Measurements from ENCODE around the gene MCRIP1. TPM values are rescaled to one million over a fixed set of nuclear protein-coding genes. Genes with fewer than 3 reads are reported as not detected.
A peak's percentile ranks its signal among the peaks of the same experiment; 100 is the strongest.

The MCRIP1 gene
- total and polyA plus RNA-seq, 2 of the 13 experiments (the other 11 are each of a cell fraction or from before 2014, with no cell fraction given) = 79.7 to 84.9 TPM

GRCh38 chr17:81821603-81822311 is 11.3 kb downstream of the MCRIP1 start (continued):
- 0 out of 2 replicates have a peak, but pooled peaks have one; percentile 30 for TF ChIP-seq BCL3 (CRISPR knock-in tag; IDR thresholded peaks at IDR 0.05)
- no peak for TF ChIP-seq STAT5B (CRISPR knock-in tag; IDR thresholded peaks at IDR 0.05)
- no peak for TF ChIP-seq TARDBP (CRISPR knock-in tag; IDR thresholded peaks at IDR 0.05)
- TF ChIP-seq TFAP4 (IDR thresholded peaks at IDR 0.05; ENCODE audit: borderline replicate concordance, low read depth) = peak; percentile 46; the same call in 1 of the 2 replicates
- TF ChIP-seq GFI1 (CRISPR knock-in tag; IDR thresholded peaks at IDR 0.05; ENCODE audit: borderline replicate concordance) = no peak
- TF ChIP-seq ZNF253 (CRISPR knock-in tag; IDR thresholded peaks at IDR 0.05; ENCODE audit: borderline replicate concordance) = peak; percentile 33; the same call in 1 of the 2 replicates
- TF ChIP-seq ZNF331 (CRISPR knock-in tag; IDR thresholded peaks at IDR 0.05) = peak; percentile 68; the same call in 1 of the 2 replicates
- TF ChIP-seq ZNF749 (CRISPR knock-in tag; IDR thresholded peaks at IDR 0.05; ENCODE audit: borderline replicate concordance) = no peak
- no peak for TF ChIP-seq KDM6A (CRISPR knock-in tag; IDR thresholded peaks at IDR 0.05; ENCODE audit: low read depth)
- 0 out of 2 replicates have a peak, but pooled peaks have one; percentile 10 for TF ChIP-seq SIX1 (CRISPR knock-in tag; IDR thresholded peaks at IDR 0.05; ENCODE audit: borderline replicate concordance)
- TF ChIP-seq ZMYM3 (CRISPR knock-in tag; IDR thresholded peaks at IDR 0.05) = peak; percentile 77
- TF ChIP-seq ATM (IDR thresholded peaks at IDR 0.05; ENCODE audit: borderline replicate concordance) = no peak
- no peak; the same call in 1 of the 2 replicates for TF ChIP-seq CCDC6 (CRISPR knock-in tag; IDR thresholded peaks at IDR 0.05)
- no peak for TF ChIP-seq ZFY (CRISPR knock-in tag; IDR thresholded peaks at IDR 0.05)
- TF ChIP-seq KLF15 (CRISPR knock-in tag; IDR thresholded peaks at IDR 0.05; ENCODE audit: borderline replicate concordance) = no peak
- no peak for TF ChIP-seq ZBTB14 (CRISPR knock-in tag; IDR thresholded peaks at IDR 0.05)
- no peak for TF ChIP-seq MED13 (CRISPR knock-in tag; IDR thresholded peaks at IDR 0.05)
- TF ChIP-seq FOXO4 (CRISPR knock-in tag; conservative IDR thresholded peaks at IDR 0.05) = no peak
- TF ChIP-seq EP300 (IDR thresholded peaks at IDR 0.05; ENCODE audit: low read depth in 2 of 2, low read length in 2 of 2) = peak in 1 of 2 experiments; percentile 29; a peak in 1 of 4 replicates
- TF ChIP-seq EP300 (CRISPR knock-in tag; IDR thresholded peaks at IDR 0.05; ENCODE audit: borderline replicate concordance) = no peak; the same call in 1 of the 2 replicates
- TF ChIP-seq ISL2 (CRISPR knock-in tag; IDR thresholded peaks at IDR 0.05) = no peak; the same call in 1 of the 2 replicates
- TF ChIP-seq ZNF280B (CRISPR knock-in tag; IDR thresholded peaks at IDR 0.05; ENCODE audit: borderline replicate concordance) = no peak
- TF ChIP-seq ZKSCAN5 (CRISPR knock-in tag; IDR thresholded peaks at IDR 0.05) = no peak
- no peak for TF ChIP-seq ZNF790 (CRISPR knock-in tag; IDR thresholded peaks at IDR 0.05; ENCODE audit: borderline replicate concordance)
